HepG2 (cell line): ENCODE data around the gene NOTO. TPM values are rescaled to one million over a fixed set of nuclear protein-coding genes. Genes with fewer than 3 reads are reported as not detected.

Experiments
- CEBPZ ChIP-seq: IDR thresholded peaks from 2 replicates; pipeline ENCODE4 v1.6.1; 2012; ENCODE audit warnings: low read length, improper control_type of control experiment
- DBP ChIP-seq: sonication (generic); formaldehyde crosslinking; IDR thresholded peaks from 2 replicates; pipeline ENCODE4 v1.4.0; 2020; ENCODE audit warnings: missing genetic modification reagents; ENCODE audit errors: not compliant biosample characterization
- FOXO4 ChIP-seq: sonication (generic); formaldehyde crosslinking; conservative IDR thresholded peaks from 2 replicates; pipeline ENCODE4 v1.8.1; 2023; ENCODE audit warnings: missing genetic modification reagents
- GFI1 ChIP-seq: sonication (generic); formaldehyde crosslinking; IDR thresholded peaks from 2 replicates; pipeline ENCODE4 v1.5.0; 2020; ENCODE audit warnings: missing genetic modification reagents, mild to moderate bottlenecking, borderline replicate concordance
- HDAC2 ChIP-seq: sonication (generic); formaldehyde crosslinking; IDR thresholded peaks from 2 replicates; pipeline ENCODE4 v1.4.0; 2020; ENCODE audit warnings: missing genetic modification reagents
- HNRNPK ChIP-seq: fragments of 200-400 bp; formaldehyde crosslinking; IDR thresholded peaks from 2 replicates; pipeline ENCODE4 v1.6.1; 2018; ENCODE audit warnings: low read length, low read depth, moderate library complexity, mild to moderate bottlenecking; ENCODE audit not compliant: poor library complexity, severe bottlenecking
- KDM5B ChIP-seq: sonication (generic); formaldehyde crosslinking; IDR thresholded peaks from 2 replicates; pipeline ENCODE4 v1.4.0; 2020; ENCODE audit warnings: missing genetic modification reagents, mild to moderate bottlenecking, borderline replicate concordance
- NFKBIZ ChIP-seq: IDR thresholded peaks from 2 replicates; pipeline ENCODE4 v1.6.1; 2018; ENCODE audit warnings: missing genetic modification reagents, missing compliant biosample characterization
- PAX8 ChIP-seq: sonication (generic); formaldehyde crosslinking; IDR thresholded peaks from 2 replicates; pipeline ENCODE4 v1.8.0; 2022; ENCODE audit warnings: mild to moderate bottlenecking, missing genetic modification reagents, borderline replicate concordance
- PITX1 ChIP-seq: sonication (generic); formaldehyde crosslinking; IDR thresholded peaks from 2 replicates; pipeline ENCODE4 v1.5.1; 2020; ENCODE audit warnings: mild to moderate bottlenecking, missing genetic modification reagents
- POLR2AphosphoS2 ChIP-seq: IDR thresholded peaks from 2 replicates; pipeline ENCODE4 v1.6.1; 2011; ENCODE audit warnings: low read depth, low read length, improper control_type of control experiment
- SIN3B ChIP-seq: fragments of 150-350 bp; IDR thresholded peaks from 2 replicates; pipeline ENCODE4 v1.6.1; 2014; ENCODE audit warnings: low read length
- SMC3 ChIP-seq: IDR thresholded peaks from 2 replicates; pipeline ENCODE4 v1.6.1; 2011; ENCODE audit warnings: low read length, improper control_type of control experiment
- SRY ChIP-seq: sonication (generic); formaldehyde crosslinking; IDR thresholded peaks from 2 replicates; pipeline ENCODE4 v1.8.0; 2022; ENCODE audit warnings: mild to moderate bottlenecking, missing genetic modification reagents
- ZBTB3 ChIP-seq: sonication (generic); formaldehyde crosslinking; IDR thresholded peaks from 2 replicates; pipeline ENCODE4 v1.4.0; 2020; ENCODE audit warnings: low read depth, mild to moderate bottlenecking, moderate library complexity, missing genetic modification reagents, borderline replicate concordance
- ZNF136 ChIP-seq: sonication (generic); formaldehyde crosslinking; IDR thresholded peaks from 2 replicates; pipeline ENCODE4 v1.8.1; 2022; ENCODE audit warnings: low read depth, mild to moderate bottlenecking, moderate library complexity, missing genetic modification reagents
- ZNF263 ChIP-seq: sonication (generic); formaldehyde crosslinking; IDR thresholded peaks from 2 replicates; pipeline ENCODE4 v1.4.0; 2020; ENCODE audit warnings: missing genetic modification reagents
- ZNF326 ChIP-seq: sonication (generic); formaldehyde crosslinking; IDR thresholded peaks from 2 replicates; pipeline ENCODE4 v1.4.0; 2020; ENCODE audit warnings: missing genetic modification reagents, borderline replicate concordance
- ZNF441 ChIP-seq: sonication (generic); formaldehyde crosslinking; IDR thresholded peaks from 2 replicates; pipeline ENCODE4 v1.7.0; 2021; ENCODE audit warnings: missing genetic modification reagents, borderline replicate concordance
- ZNF543 ChIP-seq: sonication (generic); formaldehyde crosslinking; IDR thresholded peaks from 2 replicates; pipeline ENCODE4 v1.4.0; 2020; ENCODE audit warnings: mild to moderate bottlenecking, missing genetic modification reagents
- ZNF589 ChIP-seq: sonication (generic); formaldehyde crosslinking; conservative IDR thresholded peaks from 2 replicates; pipeline ENCODE4 v1.8.0; 2022; ENCODE audit warnings: mild to moderate bottlenecking, moderate library complexity, missing genetic modification reagents
- ZNF652 ChIP-seq: IDR thresholded peaks from 2 replicates; pipeline ENCODE4 v1.6.1; 2016; ENCODE audit warnings: low read depth, borderline replicate concordance
- ZNF674 ChIP-seq: sonication (generic); formaldehyde crosslinking; IDR thresholded peaks from 2 replicates; pipeline ENCODE4 v1.5.0; 2020; ENCODE audit warnings: low read depth, mild to moderate bottlenecking, missing genetic modification reagents
- ZNF788 ChIP-seq: sonication (generic); formaldehyde crosslinking; IDR thresholded peaks from 2 replicates; pipeline ENCODE4 v1.5.0; 2020; ENCODE audit warnings: mild to moderate bottlenecking, missing genetic modification reagents, borderline replicate concordance
- polyA plus RNA-seq, 8 experiments: library from polyadenylated mRNA; depleted of rRNA in 3 of 8; stranded (reverse) in 7 of 8; unstranded in 1 of 8; fragments of >200 nt; fragmentation: Illumina TruSeq in 4 of 8; extraction: Trizol in 4 of 8; gene quantifications; 2 replicates each; pipeline versions ENCODE4 v1.2.1 to v1.2.3, GENCODE V29; 2011 to 2016; ENCODE audit warnings: low read depth in 4 of 8, missing spikeins in 1 of 8, mixed read lengths in 1 of 8; ENCODE audit not compliant: insufficient read depth in 1 of 8
- total RNA-seq, 5 experiments: library from RNA; depleted of rRNA; stranded (reverse); fragments of >200 nt; fragmentation: Illumina TruSeq; extraction: Trizol; gene quantifications; 2 replicates each; pipeline ENCODE4 v1.2.3, GENCODE V29; 2016; ENCODE audit warnings: low read depth in 1 of 5

The NOTO gene
- total and polyA plus RNA-seq, 2 of the 13 experiments (the other 11 are each of a cell fraction or from before 2014, with no cell fraction given): not detected

GRCh38 chr2:73233932-73234832, 31.8 kb downstream of the NOTO start, which contains the start of gene CCT7 (continued):
- TF ChIP-seq ZNF441 (CRISPR knock-in tag) (peak; percentile 72; the same call in 1 of the 2 replicates), ZNF543 (CRISPR knock-in tag) (peak; percentile 94), SIN3B (peak; percentile 56; the same call in 1 of the 2 replicates), HNRNPK (no peak), NFKBIZ (CRISPR knock-in tag) (no peak), ZNF788 (CRISPR knock-in tag) (peak; percentile 83), CEBPZ (no peak), GFI1 (peak; percentile 50; the same call in 1 of the 2 replicates), DBP (CRISPR knock-in tag) (peak; percentile 94), ZNF652 (CRISPR knock-in tag) (peak; percentile 86), ZNF263 (CRISPR knock-in tag) (peak; percentile 69; the same call in 1 of the 2 replicates), SMC3 (peak; percentile 5; the same call in 1 of the 2 replicates), PITX1 (peak; percentile 72), ZNF136 (peak; percentile 70), SRY (CRISPR knock-in tag) (peak; percentile 47), KDM5B (CRISPR knock-in tag) (peak; percentile 90), HDAC2 (peak; percentile 60), ZBTB3 (CRISPR knock-in tag) (peak; percentile 66; the same call in 1 of the 2 replicates), ZNF589 (peak; percentile 86), POLR2AphosphoS2 (peak; percentile 84; the same call in 1 of the 2 replicates), PAX8 (no peak), ZNF326 (CRISPR knock-in tag) (no peak), ZNF674 (CRISPR knock-in tag) (no peak; the same call in 1 of the 2 replicates), FOXO4 (CRISPR knock-in tag) (0 out of 2 replicates have a peak, but pooled peaks have one; percentile 82)
